Subcutaneous abdominal adipose tissue (tissue), 5 donors: ENCODE measurements around the gene FBXW7.

Experiments
- H3K27ac ChIP-seq: one replicate; pipeline ENCODE4 v1.7.0; 2013; ENCODE audit warnings: low read depth, mild to moderate bottlenecking, inconsistent platforms, low read length, moderate library complexity
- H3K27me3 ChIP-seq, 5 donors: one replicate each; pipeline ENCODE4 v1.7.0; 2013; ENCODE audit warnings: low read length in 5 of 5, inconsistent platforms in 1 of 5; ENCODE audit not compliant: control insufficient read depth in 5 of 5, insufficient read depth in 4 of 5
- H3K36me3 ChIP-seq, 5 donors: one replicate each; pipeline ENCODE4 v1.7.0; 2013; ENCODE audit warnings: low read length in 5 of 5; ENCODE audit not compliant: control insufficient read depth in 5 of 5, insufficient read depth in 5 of 5
- H3K4me1 ChIP-seq, 5 donors: one replicate each; pipeline ENCODE4 v1.7.0; 2013; ENCODE audit warnings: low read length in 5 of 5, mild to moderate bottlenecking in 3 of 5, moderate library complexity in 1 of 5; ENCODE audit not compliant: control insufficient read depth in 5 of 5, insufficient read depth in 5 of 5
- H3K4me3 ChIP-seq, 5 donors: one replicate each; pipeline ENCODE4 v1.7.0; 2013; ENCODE audit warnings: low read length in 5 of 5, low read depth in 1 of 5
- H3K9ac ChIP-seq, 5 donors: one replicate each; pipeline ENCODE4 v1.7.0; 2013; ENCODE audit warnings: low read length in 5 of 5, mild to moderate bottlenecking in 4 of 5, moderate library complexity in 3 of 5
- H3K9me3 ChIP-seq, 5 donors: one replicate each; pipeline ENCODE4 v1.7.0; 2013; ENCODE audit warnings: low read length in 5 of 5; ENCODE audit not compliant: control insufficient read depth in 5 of 5
- donor health status: healthy.
- donor health status: healthy.
- donor health status: healthy.
- donor health status: healthy.
- donor health status: healthy.

The FBXW7 gene

GRCh38 chr4:152372444-152372843, 163.4 kb downstream of the FBXW7 start:
- Histone ChIP-seq H3K27ac (no peak overlapping the region), H3K27me3 (no peaks in the 10 kb centered on the region), H3K4me1 (no peaks in the 10 kb centered on the region), H3K4me3 (no peak overlapping the region), H3K9me3 (no peaks in the 10 kb centered on the region), H3K9ac (no peak overlapping the region), H3K36me3 (no peaks in the 10 kb centered on the region)

- no peak overlapping the region for H3K27ac ChIP-seq
- no peaks in the 10 kb centered on the region for H3K4me1 ChIP-seq
- no peak overlapping the region for H3K4me3 ChIP-seq
- no peaks in the 10 kb centered on the region for H3K9me3 ChIP-seq
- H3K27me3 ChIP-seq = no peaks in the 10 kb centered on the region
- H3K36me3 ChIP-seq = no peaks in the 10 kb centered on the region
- H3K9ac ChIP-seq = no peak overlapping the region
Observed at GRCh38 chr4:152369902-152370295, 166.0 kb downstream of the FBXW7 start.

GRCh38 chr4:152369203-152369901, 166.5 kb downstream of the FBXW7 start:
- Histone ChIP-seq H3K9me3 (no peaks in the 10 kb centered on the region), H3K27ac (no peak overlapping the region)

GRCh38 chr4:152368001-152368400, 167.9 kb downstream of the FBXW7 start:
- no peak overlapping the region for H3K27ac ChIP-seq
- no peak overlapping the region for H3K9ac ChIP-seq
- H3K4me3 ChIP-seq = no peak overlapping the region
- no peaks in the 10 kb centered on the region for H3K36me3 ChIP-seq
- H3K4me1 ChIP-seq = peaks cover 0 to 12% (median 3%) of the 10 kb centered on the region in 5 donors
- H3K27me3 ChIP-seq = no peaks in the 10 kb centered on the region
- H3K9me3 ChIP-seq = no peaks in the 10 kb centered on the region

More at GRCh38 chr4:152369203-152369901, 166.5 kb downstream of the FBXW7 start:
- H3K4me1 ChIP-seq = no peaks in the 10 kb centered on the region
- H3K36me3 ChIP-seq = no peaks in the 10 kb centered on the region
- no peak overlapping the region for H3K9ac ChIP-seq
- no peaks in the 10 kb centered on the region for H3K27me3 ChIP-seq
- H3K4me3 ChIP-seq = no peak overlapping the region

GRCh38 chr4:152364883-152365282, 171.0 kb downstream of the FBXW7 start:
- H3K4me1 ChIP-seq = peaks cover 0 to 18% (median 3%) of the 10 kb centered on the region in 5 donors
- no peaks in the 10 kb centered on the region for H3K9me3 ChIP-seq

GRCh38 chr4:152364383-152364782, 171.5 kb downstream of the FBXW7 start:
- H3K4me3 ChIP-seq = no peak overlapping the region
- H3K27ac ChIP-seq = no peak overlapping the region
- H3K36me3 ChIP-seq = no peaks in the 10 kb centered on the region
- H3K9ac ChIP-seq = no peak overlapping the region
- no peaks in the 10 kb centered on the region for H3K27me3 ChIP-seq
- no peaks in the 10 kb centered on the region for H3K9me3 ChIP-seq
- H3K4me1 ChIP-seq = peaks cover 0 to 20% (median 3%) of the 10 kb centered on the region in 5 donors

More at GRCh38 chr4:152364883-152365282, 171.0 kb downstream of the FBXW7 start:
- Histone ChIP-seq H3K27me3 (no peaks in the 10 kb centered on the region), H3K36me3 (no peaks in the 10 kb centered on the region), H3K4me3 (no peak overlapping the region), H3K27ac (no peak overlapping the region), H3K9ac (no peak overlapping the region)

GRCh38 chr4:152363904-152364303, 172.0 kb downstream of the FBXW7 start:
- H3K4me3 ChIP-seq = no peak overlapping the region
- peaks cover 0 to 20% (median 3%) of the 10 kb centered on the region in 5 donors for H3K4me1 ChIP-seq
- H3K36me3 ChIP-seq = no peaks in the 10 kb centered on the region
- H3K9ac ChIP-seq = no peak overlapping the region
- H3K27ac ChIP-seq = peak overlapping the region; percentile 16
- no peaks in the 10 kb centered on the region for H3K9me3 ChIP-seq
- H3K27me3 ChIP-seq = no peaks in the 10 kb centered on the region

GRCh38 chr4:152363086-152363485, 172.8 kb downstream of the FBXW7 start:
- Histone ChIP-seq H3K27ac (peak overlapping the region; percentile 52), H3K9me3 (no peaks in the 10 kb centered on the region), H3K27me3 (no peaks in the 10 kb centered on the region), H3K4me1 (peaks cover 0 to 20% (median 3%) of the 10 kb centered on the region in 5 donors), H3K9ac (no peak overlapping the region), H3K36me3 (no peaks in the 10 kb centered on the region), H3K4me3 (no peak overlapping the region)

GRCh38 chr4:152360045-152360410, 175.9 kb downstream of the FBXW7 start:
- Histone ChIP-seq H3K9me3 (no peaks in the 10 kb centered on the region), H3K9ac (no peak overlapping the region), H3K27ac (no peak overlapping the region), H3K4me1 (peaks cover 0 to 37% (median 3%) of the 10 kb centered on the region in 5 donors), H3K4me3 (no peak overlapping the region), H3K36me3 (no peaks in the 10 kb centered on the region), H3K27me3 (no peaks in the 10 kb centered on the region)

- H3K4me1 ChIP-seq = peaks cover 0 to 37% (median 3%) of the 10 kb centered on the region in 5 donors
- H3K9me3 ChIP-seq = no peaks in the 10 kb centered on the region
- no peak overlapping the region for H3K4me3 ChIP-seq
- no peaks in the 10 kb centered on the region for H3K36me3 ChIP-seq
- H3K27ac ChIP-seq = no peak overlapping the region
- no peaks in the 10 kb centered on the region for H3K27me3 ChIP-seq
- H3K9ac ChIP-seq = no peak overlapping the region
Observed at GRCh38 chr4:152359208-152360044, 176.5 kb downstream of the FBXW7 start.
